HG03280 (cell line): ENCODE data around the gene TRPM3.

Experiments used
- ATAC-seq: cut with Tn5 transposase; IDR thresholded peaks from one replicate; pipeline ENCODE4 v1.9.1; 2021; ENCODE audit warnings: mild to moderate bottlenecking, moderate library complexity; ENCODE audit not compliant: unreplicated experiment

Gene TRPM3

GRCh38 chr9:70564468-70565335, 556.7 kb downstream of the TRPM3 start:
- ATAC-seq = no peak

- ATAC-seq = peak; percentile 98
Measured at GRCh38 chr9:70563431-70564204, 557.8 kb downstream of the TRPM3 start.

- no peak for ATAC-seq
Measured at GRCh38 chr9:70563010-70563409, 558.4 kb downstream of the TRPM3 start.

- no peak for ATAC-seq
Measured at GRCh38 chr9:70561786-70562395, 559.5 kb downstream of the TRPM3 start.

- ATAC-seq = no peak
Measured at GRCh38 chr9:70561111-70561510, 560.3 kb downstream of the TRPM3 start.

GRCh38 chr9:70559102-70559501, 562.3 kb downstream of the TRPM3 start:
- no peak for ATAC-seq

GRCh38 chr9:70557661-70558369, 563.6 kb downstream of the TRPM3 start:
- ATAC-seq = peak; percentile 97

- ATAC-seq = no peak
Measured at GRCh38 chr9:70556771-70557170, 564.6 kb downstream of the TRPM3 start.

GRCh38 chr9:70554881-70555280, 566.5 kb downstream of the TRPM3 start:
- no peak for ATAC-seq

- no peak for ATAC-seq
Measured at GRCh38 chr9:70553707-70554673, 567.4 kb downstream of the TRPM3 start.

- ATAC-seq = no peak
Measured at GRCh38 chr9:70552561-70552960, 568.9 kb downstream of the TRPM3 start.

GRCh38 chr9:70551801-70552200, 569.6 kb downstream of the TRPM3 start:
- no peak for ATAC-seq

GRCh38 chr9:70551396-70551795, 570.0 kb downstream of the TRPM3 start:
- ATAC-seq = no peak

GRCh38 chr9:70549926-70550325, 571.5 kb downstream of the TRPM3 start:
- ATAC-seq = no peak

GRCh38 chr9:70542311-70542931, 579.0 kb downstream of the TRPM3 start:
- no peak for ATAC-seq

GRCh38 chr9:70540016-70540415, 581.4 kb downstream of the TRPM3 start:
- ATAC-seq = no peak

- no peak for ATAC-seq
Measured at GRCh38 chr9:70539526-70539925, 581.9 kb downstream of the TRPM3 start.

- no peak for ATAC-seq
Measured at GRCh38 chr9:70539001-70539400, 582.4 kb downstream of the TRPM3 start.

- ATAC-seq = no peak
Measured at GRCh38 chr9:70537084-70537483, 584.3 kb downstream of the TRPM3 start.
